Stimulated activated CD4-positive, alpha-beta T cell treated with anti-CD3 and anti-CD28 coated beads, Interleukin-1b, Interleukin-23, amount 100 ng/mL, for 4 hours (primary cell): ENCODE data around the gene OLFM4.

Source experiments
- DNase-seq, 2 donors: peaks; one replicate each; pipeline ENCODE4 v3.0.0-alpha.2; 2020; ENCODE audit warnings: low read depth in 2 of 2

OLFM4 gene

DNA sequence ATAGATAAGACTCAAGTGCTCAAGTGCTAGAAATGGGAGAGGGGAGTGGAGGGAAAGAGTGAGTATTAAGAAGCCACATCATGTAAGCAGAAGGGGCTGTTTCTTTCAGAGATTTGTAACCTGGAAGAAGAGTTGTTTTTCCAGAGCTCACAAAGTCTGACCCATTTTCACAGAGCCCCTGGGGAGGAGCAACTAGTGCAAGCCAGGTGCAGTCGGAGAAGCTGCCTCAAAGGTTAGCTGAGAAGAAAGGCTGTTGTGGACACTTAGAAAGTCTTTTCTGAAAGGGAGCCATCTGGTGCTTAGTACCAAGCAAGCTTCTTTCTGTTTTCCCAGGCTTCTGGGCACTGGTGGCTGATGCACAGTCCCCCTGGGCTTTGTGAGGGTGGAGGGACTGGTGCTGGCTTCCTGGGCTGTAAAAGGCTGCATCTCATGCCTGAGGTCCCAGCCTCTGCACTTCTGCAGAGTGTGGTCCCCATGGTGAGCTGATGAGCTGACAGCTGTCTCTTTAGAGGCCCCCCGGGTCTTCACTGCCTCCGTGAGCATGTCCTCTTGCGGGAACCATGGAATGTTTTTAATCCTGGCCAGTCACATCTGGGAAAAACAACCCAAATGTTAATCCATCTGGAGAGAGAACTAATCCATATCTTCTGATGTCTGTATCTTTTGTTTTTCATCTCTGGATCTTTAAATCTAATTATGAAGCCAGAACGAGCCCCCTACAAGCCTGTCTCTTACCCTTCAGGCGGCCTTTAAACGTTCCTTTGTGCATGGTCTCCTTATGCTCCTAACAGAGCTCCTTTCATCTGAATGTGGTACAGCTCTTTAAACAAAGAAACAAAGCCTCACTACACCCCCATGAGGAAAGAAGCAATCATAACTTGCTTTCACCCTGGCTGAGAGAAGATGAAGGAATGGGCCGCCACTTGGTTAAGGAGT lies 40.2 kb downstream of the OLFM4 start:
- no peak for DNase-seq

DNA sequence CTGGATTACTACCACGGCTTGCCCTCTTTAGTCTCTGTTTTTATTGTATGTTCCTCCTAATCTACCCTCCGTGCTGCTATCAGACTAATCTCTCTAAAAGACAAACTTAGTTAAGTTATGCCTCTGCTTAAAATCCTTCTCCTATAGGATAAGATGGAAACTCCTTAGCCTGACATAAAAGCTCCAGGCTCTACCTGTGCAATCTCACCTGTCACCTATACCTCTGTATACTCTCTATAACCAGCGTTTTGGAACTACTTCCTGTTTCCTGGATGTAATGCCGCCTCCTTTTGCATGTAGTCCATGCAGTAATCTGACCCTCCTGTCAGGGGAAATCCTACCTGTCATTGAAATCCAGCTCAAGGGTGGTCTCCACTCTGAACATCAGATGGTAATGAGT lies 41.2 kb downstream of the OLFM4 start:
- DNase-seq: no peak

DNA sequence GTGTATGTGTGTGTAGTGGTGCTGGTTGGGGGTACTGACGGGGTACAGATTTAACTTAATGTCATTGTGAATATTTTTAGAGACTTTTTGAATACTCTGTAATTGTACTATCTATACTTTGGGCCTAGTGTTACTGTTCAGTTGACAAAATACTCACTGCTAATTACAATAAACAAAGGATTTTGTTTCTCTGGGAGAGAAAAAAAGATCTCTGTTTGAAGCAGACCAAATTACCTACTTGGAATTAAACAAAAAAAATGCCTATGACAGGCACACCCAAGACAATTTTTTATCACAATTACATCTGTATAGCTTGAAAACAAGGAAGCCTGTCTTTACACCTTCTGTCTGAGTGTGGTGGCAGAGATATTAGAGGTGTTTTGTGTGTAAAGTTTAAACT lies 45.1 kb downstream of the OLFM4 start:
- DNase-seq: no peak

DNA sequence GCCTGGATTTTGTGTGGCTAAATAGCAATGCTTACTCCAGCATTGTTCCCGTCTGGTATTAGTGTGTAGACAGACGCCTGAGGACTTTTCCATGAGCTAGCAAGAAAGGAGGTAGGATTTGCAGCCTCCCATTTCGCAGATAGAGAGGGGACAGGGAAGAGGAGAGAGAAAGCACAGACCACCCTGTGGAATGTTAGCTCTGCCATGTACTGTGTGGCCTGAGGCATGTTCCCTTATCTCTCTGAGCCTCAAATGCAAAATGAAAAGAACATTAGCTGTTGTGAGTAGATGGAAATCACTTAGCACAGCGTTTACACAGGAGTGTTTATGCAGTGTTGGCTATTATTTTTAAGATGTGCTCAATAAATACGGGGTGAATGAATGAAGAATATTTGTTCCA lies 45.5 kb downstream of the OLFM4 start:
- no peak for DNase-seq

DNA sequence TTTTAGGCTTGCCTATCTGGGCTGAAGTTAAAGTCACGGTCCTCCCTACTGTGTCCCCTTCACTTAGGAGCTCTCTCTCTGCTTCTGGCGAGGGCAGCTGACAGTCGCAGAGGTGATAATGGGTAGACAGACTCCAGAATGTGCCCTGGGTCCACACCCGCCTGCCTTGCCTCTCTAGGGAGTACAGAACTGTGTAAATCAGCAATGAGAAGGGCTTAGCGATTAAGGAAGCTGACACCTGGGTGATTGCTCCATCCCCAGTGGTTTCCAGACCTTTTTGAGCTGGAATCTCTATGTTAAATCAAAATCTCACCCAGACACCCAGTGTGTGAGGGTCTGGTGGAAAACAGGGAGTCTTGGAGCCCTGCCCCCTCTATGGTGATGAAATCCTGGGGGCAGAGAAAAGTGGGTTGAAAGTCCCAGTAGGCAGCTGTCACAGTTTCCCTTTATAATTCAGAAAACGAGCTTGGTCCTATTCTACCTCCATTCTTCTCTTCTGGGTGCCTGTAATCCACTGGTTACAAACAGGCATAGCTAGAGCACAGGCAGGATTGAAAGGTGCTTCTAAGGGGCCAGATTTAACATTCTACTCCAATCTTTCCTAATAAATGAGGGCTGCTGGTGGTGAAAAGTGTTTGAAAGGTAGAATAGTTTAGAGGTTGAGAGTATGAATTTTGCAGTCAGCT lies 46.9 kb downstream of the OLFM4 start:
- DNase-seq: no peak

DNA sequence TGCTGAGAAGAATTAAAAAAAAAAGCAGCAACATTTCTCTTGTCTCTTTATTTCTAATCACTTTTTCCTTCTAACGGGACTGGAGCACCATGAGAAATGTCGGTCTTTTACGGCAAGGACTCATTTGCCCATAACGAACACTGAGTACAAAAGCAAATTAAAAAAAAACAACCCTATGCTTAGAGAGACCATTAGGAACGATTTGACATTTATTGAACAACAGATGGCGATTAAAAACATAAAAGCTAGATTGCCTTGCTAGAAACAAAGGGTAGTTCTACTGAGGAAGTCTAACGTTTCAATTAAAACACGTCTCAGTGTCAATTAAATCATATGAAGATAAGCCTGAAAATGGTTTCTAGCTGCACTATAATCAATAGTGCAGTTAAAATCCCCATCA lies 51.1 kb downstream of the OLFM4 start:
- DNase-seq: no peak

DNA sequence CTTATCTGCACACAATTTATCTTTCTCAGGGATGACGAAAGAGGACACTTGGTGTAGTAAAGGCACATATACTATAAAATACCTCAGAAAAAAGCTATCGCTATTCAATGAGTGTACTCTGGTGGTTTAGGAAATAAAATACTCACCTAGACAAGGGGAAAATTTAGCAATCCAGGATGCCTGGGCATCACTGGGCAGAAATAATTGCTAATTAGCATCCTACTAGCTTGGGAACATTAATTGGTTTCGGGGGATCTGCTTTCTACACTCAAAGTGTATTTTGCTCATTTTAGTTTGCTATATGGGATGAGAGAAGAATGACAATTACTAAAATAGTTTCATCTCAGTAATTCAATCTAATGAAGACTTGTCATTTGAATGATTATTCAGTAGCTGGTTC lies 60.3 kb downstream of the OLFM4 start:
- DNase-seq: no peak

DNA sequence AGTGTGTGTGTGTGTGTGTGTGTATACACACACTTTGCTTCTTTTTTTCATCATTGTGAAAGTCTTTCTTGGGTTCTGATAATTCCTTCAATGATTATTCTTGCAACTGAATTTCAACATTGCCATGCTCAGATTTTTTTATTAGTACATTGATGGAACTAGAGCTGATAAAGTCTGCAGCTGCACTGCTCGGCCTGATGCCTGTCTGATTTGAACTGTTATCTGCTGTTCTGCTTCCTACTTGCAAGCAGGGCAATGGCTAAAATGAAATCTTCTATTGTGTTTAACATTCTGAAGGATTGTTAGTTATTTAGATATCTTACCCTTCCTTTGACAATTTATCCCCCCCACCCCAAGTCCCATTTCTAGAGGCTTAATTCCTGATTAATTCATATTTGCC lies 61.3 kb downstream of the OLFM4 start:
- DNase-seq: no peak

DNA sequence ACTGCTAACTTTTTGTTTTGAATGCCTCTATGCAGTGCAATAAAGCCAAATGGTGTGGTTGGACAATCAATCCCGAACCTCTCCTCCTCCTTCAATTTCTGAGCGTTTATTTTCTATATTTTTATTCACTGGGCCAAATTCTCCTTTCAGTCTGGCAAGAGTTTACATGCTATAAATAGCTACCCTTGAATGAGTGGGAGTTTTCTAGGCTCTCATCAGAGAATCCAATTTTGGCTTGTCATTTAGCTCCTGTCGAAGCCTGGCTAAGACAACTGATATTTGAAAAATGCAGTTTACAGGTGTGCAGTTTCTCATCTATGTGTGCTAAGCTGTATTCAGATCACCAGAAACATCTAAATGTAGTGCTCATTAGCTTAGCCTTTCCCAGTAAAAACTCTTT lies 61.8 kb downstream of the OLFM4 start:
- no peak for DNase-seq

DNA sequence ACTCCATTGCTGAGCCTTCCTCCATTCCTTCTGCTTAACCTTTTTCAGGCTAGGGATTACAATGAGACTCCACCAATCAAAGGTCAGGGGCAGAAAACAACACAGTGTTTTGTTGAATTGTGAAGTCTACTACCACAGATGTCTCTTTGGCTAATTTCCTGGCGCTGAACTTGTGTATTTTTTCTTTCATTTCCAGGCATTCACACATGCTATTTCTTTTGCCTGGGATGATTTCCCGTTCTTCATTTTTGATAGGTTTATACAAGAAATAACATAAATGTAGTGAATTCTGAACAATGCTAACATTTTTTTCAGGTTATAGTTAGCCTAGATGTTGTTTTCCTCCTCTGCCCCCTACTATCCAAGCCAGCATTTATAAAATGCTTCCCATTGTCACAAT lies 64.3 kb downstream of the OLFM4 start:
- no peak for DNase-seq

DNA sequence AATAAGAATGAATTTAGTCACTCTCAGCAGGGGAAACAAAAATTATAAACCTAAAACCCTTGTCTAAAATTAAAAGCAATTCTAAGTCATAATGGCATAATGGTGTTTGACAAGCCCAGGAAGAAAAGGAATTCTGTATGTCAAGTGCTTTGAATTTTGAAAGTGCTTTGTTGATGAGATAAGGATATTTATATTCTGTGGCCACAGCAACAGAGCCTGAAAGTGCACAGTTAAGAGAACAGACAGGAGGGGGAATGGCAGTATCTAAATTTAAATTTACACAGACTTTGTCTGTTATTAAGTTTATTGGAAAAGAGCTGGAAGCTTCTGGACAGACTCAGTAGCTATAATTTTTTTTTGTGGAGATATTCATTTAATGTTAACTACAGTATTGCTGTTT lies 69.8 kb downstream of the OLFM4 start:
- no peak for DNase-seq

DNA sequence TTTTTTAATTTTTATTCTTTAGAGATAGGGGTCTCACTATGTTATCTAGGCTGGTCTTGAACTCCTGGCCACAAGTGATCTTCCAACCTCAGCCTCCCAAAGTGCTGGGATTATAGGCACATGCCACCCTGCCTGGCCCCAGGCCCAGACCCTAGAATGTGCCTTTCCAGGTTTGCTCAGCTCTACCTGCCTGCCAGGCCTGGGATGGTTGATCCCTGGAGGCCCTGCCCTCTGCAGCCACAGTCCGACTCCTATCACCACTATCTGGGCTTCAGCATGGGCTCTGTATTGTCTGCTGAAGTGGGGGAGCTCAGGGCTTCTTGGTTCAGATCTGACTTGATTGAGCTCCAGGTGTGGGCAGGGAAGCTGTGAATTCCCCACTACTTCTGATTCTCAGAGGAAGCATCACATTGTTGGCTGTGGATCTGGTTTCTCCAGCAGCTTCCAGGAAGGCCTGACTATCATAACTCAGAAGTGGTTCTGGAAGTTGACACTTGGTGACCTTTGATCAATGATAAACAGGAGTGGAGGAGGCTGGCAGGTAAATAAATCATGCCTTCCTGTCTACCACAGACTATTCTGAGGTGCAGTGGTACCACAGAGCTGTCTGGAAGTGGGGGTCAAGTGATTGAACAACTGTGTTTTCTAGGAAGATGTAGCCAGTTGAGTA lies 71.9 kb downstream of the OLFM4 start:
- DNase-seq: no peak
